CD4-positive, CD25-positive, alpha-beta regulatory T cell (primary cell): ENCODE measurements around the gene TUBGCP6. TPM values are rescaled to one million over a fixed set of nuclear protein-coding genes. Genes with fewer than 3 reads are reported as not detected.
"Not testable (repeated sequence)": the region's sequence is repeated elsewhere in the genome, so short reads cannot be mapped to it uniquely, and the experiment has no call there.

Experiments
- ATAC-seq, 2 donors: fragments of 150-1000 bp; cut with Tn5 transposase; one replicate each; pipeline ENCODE4 v1.10.0; 2021; ENCODE audit warnings: low read depth in 2 of 2, moderate number of reproducible peaks in 2 of 2, moderate library complexity in 1 of 2
- DNase-seq, 3 donors: peaks; one replicate each; pipeline versions ENCODE4 v3.0.0 to v3.0.0-alpha.2; 2012 to 2022; ENCODE audit warnings: mixed read lengths in 1 of 3
- H3K27ac ChIP-seq: one replicate; pipeline ENCODE4 v1.7.0; 2013; ENCODE audit warnings: mild to moderate bottlenecking, low read length; ENCODE audit not compliant: insufficient read depth, poor library complexity, severe bottlenecking
- H3K27me3 ChIP-seq: one replicate; pipeline ENCODE4 v1.7.0; 2013; ENCODE audit warnings: low read length; ENCODE audit not compliant: control insufficient read depth, insufficient read depth
- H3K36me3 ChIP-seq: one replicate; pipeline ENCODE4 v1.7.0; 2013; ENCODE audit warnings: mild to moderate bottlenecking, low read length, moderate library complexity; ENCODE audit not compliant: control insufficient read depth, insufficient read depth
- H3K4me1 ChIP-seq: 2 replicates; pipeline ENCODE4 v1.7.0; 2013; ENCODE audit warnings: mild to moderate bottlenecking, low read length; ENCODE audit not compliant: insufficient read depth, control insufficient read depth, poor library complexity, severe bottlenecking
- H3K4me3 ChIP-seq: one replicate; pipeline ENCODE4 v1.7.0; 2013; ENCODE audit warnings: low read depth, mild to moderate bottlenecking, low read length, moderate library complexity
- H3K9me3 ChIP-seq, 2 experiments: 1 replicate in 1 of 2; 2 replicates in 1 of 2; pipeline ENCODE4 v1.7.0; 2013; ENCODE audit warnings: low read length in 2 of 2, mild to moderate bottlenecking in 1 of 2, moderate library complexity in 1 of 2; ENCODE audit not compliant: control insufficient read depth in 2 of 2
- H3K27ac Mint-ChIP-seq, 3 donors: one replicate each; pipeline ENCODE4 v1.8.0; 2020 to 2022; ENCODE audit warnings: mild to moderate bottlenecking in 3 of 3, mixed read lengths in 3 of 3, moderate library complexity in 2 of 3
- H3K27me3 Mint-ChIP-seq: one replicate; pipeline ENCODE4 v1.8.0; 2022; ENCODE audit warnings: mild to moderate bottlenecking, mixed read lengths
- H3K36me3 Mint-ChIP-seq: one replicate; pipeline ENCODE4 v1.8.0; 2020; ENCODE audit warnings: mixed read lengths
- H3K4me1 Mint-ChIP-seq, 4 donors: one replicate each; pipeline ENCODE4 v1.8.0; 2020 to 2022; ENCODE audit warnings: mixed read lengths in 4 of 4, mild to moderate bottlenecking in 1 of 4
- H3K4me3 Mint-ChIP-seq, 4 donors: one replicate each; pipeline ENCODE4 v1.8.0; 2020 to 2022; ENCODE audit warnings: mild to moderate bottlenecking in 4 of 4, mixed read lengths in 4 of 4, moderate library complexity in 3 of 4
- H3K9me3 Mint-ChIP-seq, 7 donors: one replicate each; pipeline ENCODE4 v1.8.0; 2020 to 2022; ENCODE audit warnings: mixed read lengths in 7 of 7, mild to moderate bottlenecking in 3 of 7, moderate library complexity in 2 of 7
- polyA plus RNA-seq, 4 donors: library from polyadenylated mRNA; unstranded; fragments of 300-500 nt; fragmentation: Illumina TruSeq; gene quantifications; one replicate each; pipeline ENCODE4 v1.2.3, GENCODE V29; 2021
- total RNA-seq: library from RNA; stranded (reverse); gene quantifications from one replicate; pipeline ENCODE4 v1.2.3, GENCODE V29; 2022

Gene TUBGCP6
- total and polyA plus RNA-seq, 5 donors from 2014 or later = 14.0 to 132 (median 14.2) TPM

GRCh38 chr22:50277761-50278160 is 32.9 kb upstream of the TUBGCP6 start:
- Histone ChIP-seq H3K27me3 (no peaks in the 10 kb centered on the region), H3K27ac (no peak overlapping the region), H3K9me3 (no peaks in the 10 kb centered on the region), H3K4me1 (peaks cover 4% of the 10 kb centered on the region), H3K4me3 (no peak overlapping the region), H3K36me3 (no peaks in the 10 kb centered on the region)
- ATAC-seq = no peak
- Mint-ChIP-seq H3K4me3 (no peak overlapping the region), H3K9me3 (peaks cover 0 to 1% (median 0%) of the 10 kb centered on the region in 7 donors), H3K4me1 (peaks cover 0 to 6% (median 2%) of the 10 kb centered on the region in 4 donors), H3K27me3 (peaks cover 6% of the 10 kb centered on the region), H3K27ac (no peak overlapping the region), H3K36me3 (no peaks in the 10 kb centered on the region)
- no peak for DNase-seq

DNA sequence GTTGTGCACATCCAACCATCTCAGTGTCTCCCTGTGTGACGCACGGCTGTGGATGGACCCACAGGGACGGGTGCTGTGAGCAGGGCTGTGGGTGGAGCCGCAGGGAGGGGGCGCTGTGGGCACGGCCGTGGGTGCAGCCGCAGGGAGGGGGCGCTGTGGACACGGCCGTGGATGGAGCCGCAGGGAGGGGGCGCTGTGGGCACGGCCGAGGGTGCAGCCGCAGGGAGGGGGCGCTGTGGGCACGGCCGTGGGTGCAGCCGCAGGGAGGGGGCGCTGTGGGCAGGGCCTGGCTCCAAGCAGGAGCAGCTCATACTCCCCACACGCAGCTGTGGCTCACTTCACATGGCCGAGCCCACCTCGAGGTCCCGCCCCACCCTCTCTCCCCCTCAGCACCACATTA is 31.3 kb upstream of the TUBGCP6 start:
- peaks cover 0 to 1% (median 0%) of the 10 kb centered on the region in 7 donors for H3K9me3 Mint-ChIP-seq
- H3K4me1 Mint-ChIP-seq = peaks cover 0 to 11% (median 2%) of the 10 kb centered on the region in 4 donors
- peak; percentile 15 to 80 (median 31) for DNase-seq
- no peak overlapping the region for H3K27ac Mint-ChIP-seq
- no peak overlapping the region for H3K4me3 Mint-ChIP-seq
- no peaks in the 10 kb centered on the region for H3K36me3 ChIP-seq
- peak; percentile 56 to 63 for ATAC-seq
- H3K27ac ChIP-seq = no peak overlapping the region
- H3K27me3 Mint-ChIP-seq = peaks cover 10% of the 10 kb centered on the region
- H3K4me1 ChIP-seq = peaks cover 13% of the 10 kb centered on the region
- no peaks in the 10 kb centered on the region for H3K9me3 ChIP-seq
- no peaks in the 10 kb centered on the region for H3K27me3 ChIP-seq
- H3K4me3 ChIP-seq = no peak overlapping the region
- H3K36me3 Mint-ChIP-seq = no peaks in the 10 kb centered on the region

DNA sequence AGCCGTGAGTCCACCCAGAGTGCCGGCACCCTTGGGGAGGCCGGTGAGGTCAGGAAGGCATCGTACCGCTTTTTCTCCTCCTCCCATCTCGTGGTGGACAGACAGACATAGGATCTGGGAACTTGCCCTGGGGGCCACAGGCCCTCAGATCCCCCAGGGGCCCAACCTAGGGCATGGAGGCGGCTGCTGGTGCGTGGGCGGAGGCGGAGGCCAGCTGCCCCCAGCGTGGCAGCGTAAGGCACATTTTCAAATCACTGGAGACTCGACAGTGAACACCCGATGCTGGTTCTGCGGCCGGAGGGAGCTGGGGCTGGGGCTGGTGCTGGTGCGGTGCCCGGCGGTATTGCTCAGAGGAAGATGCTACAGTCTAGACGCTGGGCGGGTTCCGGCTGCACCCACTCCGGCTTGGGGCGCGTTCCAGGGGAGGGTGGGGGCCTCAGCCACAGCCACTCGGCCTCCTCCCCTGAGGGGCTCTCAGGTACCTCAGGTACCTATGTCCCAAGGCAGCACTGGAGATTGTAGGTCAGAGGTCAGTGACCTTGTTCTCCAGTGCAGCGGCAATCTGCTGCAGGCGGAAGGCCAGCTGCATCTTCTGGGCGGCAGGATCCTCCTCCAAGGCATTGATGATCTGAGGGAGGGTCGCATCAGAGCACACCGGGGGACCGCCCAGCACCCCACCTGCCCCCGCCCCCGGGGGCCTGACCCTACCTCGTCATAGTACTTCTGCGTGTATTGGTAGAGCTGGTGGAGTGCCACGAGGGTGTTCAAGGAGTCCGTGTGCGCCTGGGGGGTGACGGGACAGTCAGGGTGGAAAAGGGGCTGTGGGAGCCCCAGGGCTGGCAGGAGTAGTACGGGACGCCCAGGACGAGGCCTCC is 30.6 kb upstream of the TUBGCP6 start:
- Histone ChIP-seq H3K4me3 (no peak overlapping the region), H3K27me3 (no peaks in the 10 kb centered on the region), H3K36me3 (no peaks in the 10 kb centered on the region), H3K27ac (no peak overlapping the region), H3K9me3 (no peaks in the 10 kb centered on the region), H3K4me1 (peaks cover 21% of the 10 kb centered on the region)
- Mint-ChIP-seq H3K36me3 (no peaks in the 10 kb centered on the region), H3K27me3 (peaks cover 10% of the 10 kb centered on the region), H3K4me3 (no peak overlapping the region), H3K4me1 (peaks cover 0 to 17% (median 2%) of the 10 kb centered on the region in 4 donors), H3K9me3 (peaks cover 0 to 1% (median 0%) of the 10 kb centered on the region in 7 donors), H3K27ac (no peak overlapping the region)
- no peak for DNase-seq
- no peak for ATAC-seq

DNA sequence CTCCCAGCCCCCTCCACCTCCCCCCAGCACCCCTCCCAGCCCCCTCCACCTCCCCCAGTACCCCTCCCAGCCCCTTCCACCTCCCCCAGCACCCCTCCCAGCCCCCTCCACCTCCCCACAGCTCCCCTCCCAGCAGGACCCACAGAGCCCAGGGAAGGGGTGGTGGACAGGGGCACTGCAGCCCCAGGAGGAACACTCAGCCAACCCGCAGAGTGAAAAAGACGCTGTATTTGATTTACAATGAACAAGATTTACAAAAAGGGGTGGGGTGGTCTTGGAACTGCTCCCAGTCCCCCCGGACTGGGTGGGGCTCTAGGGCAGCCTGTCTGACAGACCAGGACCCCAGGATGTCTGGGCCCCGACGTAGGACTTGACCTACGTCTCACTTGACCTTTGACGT is 29.9 kb upstream of the TUBGCP6 start:
- no peaks in the 10 kb centered on the region for H3K36me3 Mint-ChIP-seq
- Histone ChIP-seq H3K36me3 (no peaks in the 10 kb centered on the region), H3K27ac (no peak overlapping the region), H3K4me3 (no peak overlapping the region), H3K27me3 (no peaks in the 10 kb centered on the region), H3K9me3 (no peaks in the 10 kb centered on the region), H3K4me1 (peaks cover 23% of the 10 kb centered on the region)
- H3K4me1 Mint-ChIP-seq = peaks cover 0 to 17% (median 2%) of the 10 kb centered on the region in 4 donors
- H3K4me3 Mint-ChIP-seq = no peak overlapping the region
- H3K27ac Mint-ChIP-seq = no peak overlapping the region
- H3K27me3 Mint-ChIP-seq = peaks cover 10% of the 10 kb centered on the region
- H3K9me3 Mint-ChIP-seq = peaks cover 0 to 1% (median 0%) of the 10 kb centered on the region in 7 donors
- no peak for ATAC-seq
- DNase-seq = no peak

GRCh38 chr22:50274311-50274710 is 29.5 kb upstream of the TUBGCP6 start:
- Mint-ChIP-seq H3K36me3 (no peaks in the 10 kb centered on the region), H3K4me3 (peak overlapping the region in 2 of 4 donors; percentile 24 to 75), H3K27me3 (peaks cover 10% of the 10 kb centered on the region), H3K9me3 (peaks cover 0 to 1% (median 0%) of the 10 kb centered on the region in 7 donors), H3K27ac (no peak overlapping the region), H3K4me1 (peaks cover 0 to 19% (median 2%) of the 10 kb centered on the region in 4 donors)
- Histone ChIP-seq H3K36me3 (no peaks in the 10 kb centered on the region), H3K4me3 (no peak overlapping the region), H3K9me3 (no peaks in the 10 kb centered on the region), H3K27me3 (no peaks in the 10 kb centered on the region), H3K27ac (no peak overlapping the region), H3K4me1 (peaks cover 28% of the 10 kb centered on the region)
- ATAC-seq = no peak
- DNase-seq = peak in 2 of 3 donors; percentile 37 to 58

- peaks cover 28% of the 10 kb centered on the region for H3K4me1 ChIP-seq
- not testable (repeated sequence) for H3K9me3 Mint-ChIP-seq, H3K4me3 ChIP-seq, H3K27me3 Mint-ChIP-seq, DNase-seq, H3K9me3 ChIP-seq, H3K27ac ChIP-seq, ATAC-seq, H3K36me3 Mint-ChIP-seq, H3K27me3 ChIP-seq, H3K36me3 ChIP-seq, H3K27ac Mint-ChIP-seq
- H3K4me1 Mint-ChIP-seq = peaks cover 0 to 20% (median 2%) of the 10 kb centered on the region in 4 donors
- H3K4me3 Mint-ChIP-seq = peak overlapping the region in 3 of 4 donors; percentile 24 to 75 (median 54)
Observed at GRCh38 chr22:50273781-50274180, 29.0 kb upstream of the TUBGCP6 start.

GRCh38 chr22:50273352-50273751 is 28.5 kb upstream of the TUBGCP6 start:
- not testable (repeated sequence) for H3K27me3 ChIP-seq, H3K9me3 Mint-ChIP-seq, ATAC-seq, H3K36me3 Mint-ChIP-seq, H3K4me3 ChIP-seq, H3K36me3 ChIP-seq, H3K9me3 ChIP-seq, DNase-seq, H3K27me3 Mint-ChIP-seq, H3K27ac Mint-ChIP-seq, H3K27ac ChIP-seq, H3K4me3 Mint-ChIP-seq
- H3K4me1 ChIP-seq = peaks cover 29% of the 10 kb centered on the region
- H3K4me1 Mint-ChIP-seq = peaks cover 0 to 24% (median 2%) of the 10 kb centered on the region in 4 donors
